Nephron progenitor cell (in vitro differentiated cells): Measurements from ENCODE around the gene IGFBP2.

Source experiments
- DNase-seq: peaks from one replicate; pipeline ENCODE4 v3.0.0; 2021
- H3K27ac Mint-ChIP-seq: 2 replicates; pipeline ENCODE4 v1.8.0; 2021; ENCODE audit warnings: mild to moderate bottlenecking, moderate library complexity, mixed read lengths
- H3K27me3 Mint-ChIP-seq: 2 replicates; pipeline ENCODE4 v1.8.0; 2021; ENCODE audit warnings: mild to moderate bottlenecking, low read depth, mixed read lengths; ENCODE audit not compliant: poor library complexity
- H3K36me3 Mint-ChIP-seq: 2 replicates; pipeline ENCODE4 v1.8.0; 2021; ENCODE audit warnings: low read depth, mixed read lengths
- H3K4me1 Mint-ChIP-seq: 2 replicates; pipeline ENCODE4 v1.8.0; 2021; ENCODE audit warnings: mixed read lengths
- H3K4me3 Mint-ChIP-seq: 2 replicates; pipeline ENCODE4 v1.8.0; 2021; ENCODE audit warnings: mild to moderate bottlenecking, moderate library complexity, mixed read lengths
- H3K9me3 Mint-ChIP-seq: 2 replicates; pipeline ENCODE4 v1.8.0; 2021; ENCODE audit warnings: mild to moderate bottlenecking, moderate library complexity, mixed read lengths
- TF ChIP-seq, protein P1 (sequence below): fragments of 200-600 bp; sonication (generic); IDR thresholded peaks from 2 replicates; pipeline ENCODE4 v1.5.0; 2021; ENCODE audit warnings: antibody characterized with exemption

Gene IGFBP2

DNA sequence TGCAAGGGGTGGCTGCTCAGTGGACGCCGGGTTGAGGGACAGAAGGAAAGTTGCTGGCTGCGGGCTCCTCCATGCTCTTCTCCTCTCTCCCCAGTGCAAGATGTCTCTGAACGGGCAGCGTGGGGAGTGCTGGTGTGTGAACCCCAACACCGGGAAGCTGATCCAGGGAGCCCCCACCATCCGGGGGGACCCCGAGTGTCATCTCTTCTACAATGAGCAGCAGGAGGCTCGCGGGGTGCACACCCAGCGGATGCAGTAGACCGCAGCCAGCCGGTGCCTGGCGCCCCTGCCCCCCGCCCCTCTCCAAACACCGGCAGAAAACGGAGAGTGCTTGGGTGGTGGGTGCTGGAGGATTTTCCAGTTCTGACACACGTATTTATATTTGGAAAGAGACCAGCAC, 30.6 kb downstream of the IGFBP2 start:
- no peaks in the 10 kb centered on the region for H3K9me3 Mint-ChIP-seq
- no peak overlapping the region for H3K27ac Mint-ChIP-seq
- peaks cover 2% of the 10 kb centered on the region for H3K27me3 Mint-ChIP-seq
- DNase-seq = no peak
- TF ChIP-seq, protein P1, sequence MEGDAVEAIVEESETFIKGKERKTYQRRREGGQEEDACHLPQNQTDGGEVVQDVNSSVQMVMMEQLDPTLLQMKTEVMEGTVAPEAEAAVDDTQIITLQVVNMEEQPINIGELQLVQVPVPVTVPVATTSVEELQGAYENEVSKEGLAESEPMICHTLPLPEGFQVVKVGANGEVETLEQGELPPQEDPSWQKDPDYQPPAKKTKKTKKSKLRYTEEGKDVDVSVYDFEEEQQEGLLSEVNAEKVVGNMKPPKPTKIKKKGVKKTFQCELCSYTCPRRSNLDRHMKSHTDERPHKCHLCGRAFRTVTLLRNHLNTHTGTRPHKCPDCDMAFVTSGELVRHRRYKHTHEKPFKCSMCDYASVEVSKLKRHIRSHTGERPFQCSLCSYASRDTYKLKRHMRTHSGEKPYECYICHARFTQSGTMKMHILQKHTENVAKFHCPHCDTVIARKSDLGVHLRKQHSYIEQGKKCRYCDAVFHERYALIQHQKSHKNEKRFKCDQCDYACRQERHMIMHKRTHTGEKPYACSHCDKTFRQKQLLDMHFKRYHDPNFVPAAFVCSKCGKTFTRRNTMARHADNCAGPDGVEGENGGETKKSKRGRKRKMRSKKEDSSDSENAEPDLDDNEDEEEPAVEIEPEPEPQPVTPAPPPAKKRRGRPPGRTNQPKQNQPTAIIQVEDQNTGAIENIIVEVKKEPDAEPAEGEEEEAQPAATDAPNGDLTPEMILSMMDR = no peak
- H3K4me3 Mint-ChIP-seq = no peak overlapping the region
- peaks cover 37% of the 10 kb centered on the region for H3K36me3 Mint-ChIP-seq
- peaks cover 37% of the 10 kb centered on the region for H3K4me1 Mint-ChIP-seq

DNA sequence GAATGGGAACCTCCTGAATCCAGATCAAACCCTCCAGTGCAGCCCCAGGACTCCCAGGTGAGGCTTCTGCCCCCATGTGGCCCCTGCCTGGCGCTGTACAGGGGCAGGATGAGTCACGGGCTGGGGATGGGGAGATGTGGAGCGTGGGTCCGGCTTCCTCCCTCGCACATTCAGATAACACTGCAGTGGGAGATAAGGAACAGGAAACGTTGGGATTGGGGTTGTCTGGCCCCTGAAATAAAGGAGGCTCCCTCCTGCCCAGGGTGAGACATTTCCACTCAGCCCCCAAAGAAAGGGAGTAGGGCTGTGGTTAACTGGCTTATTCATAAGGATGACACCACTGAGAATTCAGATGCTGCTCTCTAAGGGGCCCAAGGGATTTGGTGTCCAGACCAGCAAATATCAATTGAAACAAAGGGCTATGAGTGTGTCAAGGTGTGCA, 31.4 kb downstream of the IGFBP2 start:
- Mint-ChIP-seq H3K4me1 (peaks cover 29% of the 10 kb centered on the region), H3K27ac (no peak overlapping the region), H3K36me3 (peaks cover 29% of the 10 kb centered on the region), H3K9me3 (no peaks in the 10 kb centered on the region), H3K4me3 (no peak overlapping the region), H3K27me3 (peaks cover 5% of the 10 kb centered on the region)
- no peak for DNase-seq
- TF ChIP-seq, protein P1 = no peak

DNA sequence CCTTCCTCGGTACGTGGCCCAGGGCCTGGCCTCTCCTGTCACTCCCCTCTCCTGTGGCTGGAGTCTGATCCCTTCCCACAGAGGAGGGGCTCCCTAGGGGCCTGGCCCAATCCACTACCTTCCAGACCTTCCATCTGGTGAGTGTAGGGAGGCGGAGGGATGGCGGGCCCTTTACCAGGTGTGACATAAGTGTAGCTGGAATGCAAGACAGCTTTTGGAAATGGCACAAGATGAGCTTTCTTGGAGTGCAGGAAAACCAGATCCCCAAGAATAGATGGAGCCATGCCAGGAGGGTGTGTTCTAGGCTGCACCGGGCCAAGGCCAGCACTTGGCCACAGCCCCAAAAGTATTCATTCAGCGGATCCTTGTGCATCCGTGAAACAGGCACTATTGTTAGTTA, 32.0 kb downstream of the IGFBP2 start:
- H3K27me3 Mint-ChIP-seq = peaks cover 4% of the 10 kb centered on the region
- no peak overlapping the region for H3K4me3 Mint-ChIP-seq
- H3K4me1 Mint-ChIP-seq = peaks cover 28% of the 10 kb centered on the region
- no peaks in the 10 kb centered on the region for H3K9me3 Mint-ChIP-seq
- H3K27ac Mint-ChIP-seq = no peak overlapping the region
- H3K36me3 Mint-ChIP-seq = peaks cover 23% of the 10 kb centered on the region
- TF ChIP-seq, protein P1 = no peak
- DNase-seq = no peak

DNA sequence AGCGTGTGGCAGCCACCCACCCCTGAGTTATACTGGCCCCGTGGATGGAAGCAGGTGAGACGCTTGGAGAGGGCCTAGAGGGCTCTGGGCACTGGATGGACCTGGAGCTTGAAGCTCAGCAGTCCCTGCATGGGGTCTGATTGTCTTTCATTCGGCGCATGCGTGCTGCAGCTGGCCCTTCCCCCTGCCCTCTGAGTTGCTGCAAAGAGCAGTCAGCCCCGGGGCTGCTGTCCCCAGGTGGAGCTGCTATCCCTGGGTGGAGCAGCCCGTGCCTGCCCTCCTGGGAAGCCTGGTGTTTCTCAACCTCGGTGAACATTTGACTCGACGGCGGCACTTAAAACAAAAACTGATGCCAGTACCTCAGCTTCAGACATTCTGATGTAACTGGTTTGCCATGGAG, 32.5 kb downstream of the IGFBP2 start:
- Mint-ChIP-seq H3K4me1 (peaks cover 29% of the 10 kb centered on the region), H3K36me3 (peaks cover 18% of the 10 kb centered on the region), H3K9me3 (no peaks in the 10 kb centered on the region), H3K27me3 (peaks cover 4% of the 10 kb centered on the region), H3K4me3 (no peak overlapping the region), H3K27ac (no peak overlapping the region)
- DNase-seq = peak; percentile 69
- TF ChIP-seq, protein P1 = no peak

DNA sequence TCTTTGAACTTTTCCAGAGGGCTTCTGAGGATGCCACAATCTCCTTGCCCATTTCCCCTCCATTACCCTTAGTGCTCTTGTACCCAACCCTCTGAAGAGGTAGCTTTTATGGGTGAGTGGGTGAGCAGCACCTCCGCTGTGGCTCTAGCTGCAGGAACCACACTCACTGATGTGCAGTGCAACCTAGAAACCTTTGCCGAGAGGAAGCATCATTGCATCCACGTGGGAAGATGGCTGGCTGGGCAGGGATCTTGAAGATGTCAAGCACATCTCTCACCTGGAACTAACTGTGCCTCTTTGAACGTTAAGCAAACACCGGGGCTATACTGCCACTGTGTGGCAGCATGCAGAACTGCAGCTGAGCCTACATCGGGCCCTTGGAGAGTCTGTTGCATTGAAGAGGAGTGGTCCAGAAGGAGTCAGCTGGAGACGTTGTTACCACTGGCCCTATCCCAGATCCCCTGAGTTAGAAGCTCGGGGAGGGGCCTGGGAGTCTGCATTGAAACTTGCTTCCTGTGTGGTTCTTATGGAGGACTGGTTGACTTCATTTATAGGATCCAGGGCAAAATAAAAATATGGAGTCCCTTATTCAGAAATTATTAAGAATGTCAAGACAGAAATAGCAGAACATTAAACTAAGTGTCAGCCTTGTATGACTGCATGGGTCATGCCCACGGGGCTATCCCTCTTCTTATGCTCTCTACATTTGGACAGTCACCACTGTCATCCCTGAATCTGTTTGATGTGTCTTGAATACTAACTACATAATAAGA, 33.4 kb downstream of the IGFBP2 start:
- peaks cover 34% of the 10 kb centered on the region for H3K4me1 Mint-ChIP-seq
- peaks cover 9% of the 10 kb centered on the region for H3K36me3 Mint-ChIP-seq
- H3K9me3 Mint-ChIP-seq = no peaks in the 10 kb centered on the region
- TF ChIP-seq, protein P1 = peak; percentile 95
- no peak overlapping the region for H3K4me3 Mint-ChIP-seq
- peak; percentile 81 for DNase-seq
- no peak overlapping the region for H3K27ac Mint-ChIP-seq
- H3K27me3 Mint-ChIP-seq = peaks cover 4% of the 10 kb centered on the region
